NCI-H82 (cell line): ENCODE results near the gene GSC.
"Not testable (repeated sequence)": the region's sequence is repeated elsewhere in the genome, so short reads cannot be mapped to it uniquely, and the experiment has no call there.

Experiments
- DNase-seq: peaks from one replicate; lab custom pipeline; 2025; lab: John Stamatoyannopoulos, UW

GSC gene

GRCh38 chr14:94746131-94746530 is 23.8 kb downstream of the GSC start:
- DNase-seq, result no peak

- no peak for DNase-seq
Observed at GRCh38 chr14:94738751-94739150, 31.2 kb downstream of the GSC start.

- no peak for DNase-seq
Observed at GRCh38 chr14:94738097-94738496, 31.8 kb downstream of the GSC start.

GRCh38 chr14:94728950-94729349 is 41.0 kb downstream of the GSC start:
- DNase-seq, result peak; percentile 39

GRCh38 chr14:94728440-94728839 is 41.5 kb downstream of the GSC start:
- not testable (repeated sequence) for DNase-seq

- not testable (repeated sequence) for DNase-seq
Observed at GRCh38 chr14:94726649-94727048, 43.3 kb downstream of the GSC start.

- no peak for DNase-seq
Observed at GRCh38 chr14:94724993-94725392, 44.9 kb downstream of the GSC start.

- DNase-seq, result no peak
Observed at GRCh38 chr14:94722397-94722796, 47.5 kb downstream of the GSC start.
